Panc1 (cell line): Measurements from ENCODE around the gene ANTXR1.

Source experiments
- POLR2AphosphoS5 ChIP-seq: IDR thresholded peaks from 2 replicates; pipeline ENCODE4 v1.6.1; 2012; ENCODE audit warnings: mild to moderate bottlenecking, low read depth, low read length, moderate library complexity
- TCF7L2 ChIP-seq: IDR thresholded peaks from 2 replicates; pipeline ENCODE4 v1.6.1; 2011; ENCODE audit warnings: mild to moderate bottlenecking, low read depth, low read length, inconsistent platforms
- TF ChIP-seq, protein P1 (sequence below): fragments of 450-650 bp; IDR thresholded peaks from 2 replicates; pipeline ENCODE4 v1.5.1; 2017; ENCODE audit warnings: mild to moderate bottlenecking

GRCh38 chr2:69183659-69184058, 170.7 kb downstream of the ANTXR1 start:
- no peak for TF ChIP-seq POLR2AphosphoS5
- TF ChIP-seq, protein P1, sequence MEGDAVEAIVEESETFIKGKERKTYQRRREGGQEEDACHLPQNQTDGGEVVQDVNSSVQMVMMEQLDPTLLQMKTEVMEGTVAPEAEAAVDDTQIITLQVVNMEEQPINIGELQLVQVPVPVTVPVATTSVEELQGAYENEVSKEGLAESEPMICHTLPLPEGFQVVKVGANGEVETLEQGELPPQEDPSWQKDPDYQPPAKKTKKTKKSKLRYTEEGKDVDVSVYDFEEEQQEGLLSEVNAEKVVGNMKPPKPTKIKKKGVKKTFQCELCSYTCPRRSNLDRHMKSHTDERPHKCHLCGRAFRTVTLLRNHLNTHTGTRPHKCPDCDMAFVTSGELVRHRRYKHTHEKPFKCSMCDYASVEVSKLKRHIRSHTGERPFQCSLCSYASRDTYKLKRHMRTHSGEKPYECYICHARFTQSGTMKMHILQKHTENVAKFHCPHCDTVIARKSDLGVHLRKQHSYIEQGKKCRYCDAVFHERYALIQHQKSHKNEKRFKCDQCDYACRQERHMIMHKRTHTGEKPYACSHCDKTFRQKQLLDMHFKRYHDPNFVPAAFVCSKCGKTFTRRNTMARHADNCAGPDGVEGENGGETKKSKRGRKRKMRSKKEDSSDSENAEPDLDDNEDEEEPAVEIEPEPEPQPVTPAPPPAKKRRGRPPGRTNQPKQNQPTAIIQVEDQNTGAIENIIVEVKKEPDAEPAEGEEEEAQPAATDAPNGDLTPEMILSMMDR = no peak
- TF ChIP-seq TCF7L2 = no peak
